CD4-positive, alpha-beta T cell (primary cell): ENCODE data around the gene ADAMTS3. TPM values are rescaled to one million over a fixed set of nuclear protein-coding genes. Genes with fewer than 3 reads are reported as not detected.

Experiments
- ATAC-seq: fragments of 200-7000 bp; cut with Tn5 transposase; one replicate; pipeline ENCODE4 v1.10.0; 2022; ENCODE audit warnings: mild to moderate bottlenecking; ENCODE audit not compliant: poor library complexity
- CTCF ChIA-PET: fragments of 350-600 bp; sonication (Branson Sonifier 250); formaldehyde crosslinking; loops from one replicate; lab custom pipeline; 2021; ENCODE audit warnings: antibody characterized with exemption, inconsistent platforms; lab: Charles Lee
- POLR2A ChIA-PET: fragments of 350-600 bp; sonication (Branson Sonifier 250); formaldehyde crosslinking; loops from one replicate; lab custom pipeline; 2021; ENCODE audit warnings: antibody characterized with exemption, inconsistent platforms; lab: Charles Lee
- DNase-seq, 14 experiments: peaks; one replicate each; pipeline ENCODE4 v3.0.0-alpha.2; 2013 to 2020; ENCODE audit warnings: mixed read lengths in 2 of 14
- H3K27ac ChIP-seq, 2 donors: one replicate each; pipeline versions ENCODE4 v1.5.1 to v1.7.0; 2013; ENCODE audit warnings: low read length in 2 of 2, low read depth in 1 of 2, mild to moderate bottlenecking in 1 of 2
- H3K27me3 ChIP-seq, 2 experiments: 1 replicate in 1 of 2; 2 replicates in 1 of 2; pipeline versions ENCODE4 v1.6.1 to v1.7.0; 2013; ENCODE audit warnings: low read length in 2 of 2, control low read depth in 1 of 2, mild to moderate bottlenecking in 1 of 2, moderate library complexity in 1 of 2; ENCODE audit not compliant: insufficient read depth in 2 of 2, control insufficient read depth in 1 of 2
- H3K36me3 ChIP-seq: one replicate; pipeline ENCODE4 v1.6.1; 2013; ENCODE audit warnings: low read length, control low read depth; ENCODE audit not compliant: insufficient read depth
- H3K4me1 ChIP-seq: one replicate; pipeline ENCODE4 v1.6.1; 2013; ENCODE audit warnings: low read length, control low read depth; ENCODE audit not compliant: insufficient read depth
- H3K4me3 ChIP-seq: one replicate; pipeline ENCODE4 v1.5.1; 2013; ENCODE audit warnings: mild to moderate bottlenecking, low read length, moderate library complexity
- H3K9me3 ChIP-seq, 2 experiments: 1 replicate in 1 of 2; 2 replicates in 1 of 2; pipeline versions ENCODE4 v1.6.1 to v1.7.0; 2013; ENCODE audit warnings: low read length in 2 of 2, mild to moderate bottlenecking in 2 of 2, control low read depth in 1 of 2, moderate library complexity in 1 of 2; ENCODE audit not compliant: control insufficient read depth in 1 of 2, insufficient read depth in 1 of 2
- H3K27ac Mint-ChIP-seq: one replicate; pipeline ENCODE4 v1.8.0; 2020; ENCODE audit warnings: mixed read lengths
- H3K27me3 Mint-ChIP-seq: one replicate; pipeline ENCODE4 v1.8.0; 2021; ENCODE audit warnings: mixed read lengths
- H3K36me3 Mint-ChIP-seq: one replicate; pipeline ENCODE4 v1.8.0; 2021; ENCODE audit warnings: low read depth, mixed read lengths
- H3K4me1 Mint-ChIP-seq: one replicate; pipeline ENCODE4 v1.8.0; 2021; ENCODE audit warnings: low read depth, mixed read lengths
- H3K4me3 Mint-ChIP-seq: one replicate; pipeline ENCODE4 v1.8.0; 2020; ENCODE audit warnings: mild to moderate bottlenecking, mixed read lengths
- H3K9me3 Mint-ChIP-seq: one replicate; pipeline ENCODE4 v1.8.0; 2020; ENCODE audit warnings: mixed read lengths
- intact Hi-C, 2 experiments: fragments of 100-400 bp; cut with DNase I in 1 of 2; cut with micrococcal nuclease in 1 of 2; formaldehyde crosslinking; loops; one replicate each; pipeline versions ENCODE4 v1.15.1 to v1.9.0; 2023 to 2025; cut with DNase I, micrococcal nuclease
- total RNA-seq, 174 experiments: library from RNA in 2 of 174; stranded (reverse) in 2 of 174; gene quantifications; one replicate each; pipeline ENCODE4 v1.2.3 and lab custom pipeline; 2021 to 2026
- TF ChIP-seq, protein P1 (sequence below): fragments of 200-600 bp; IDR thresholded peaks from one replicate; pipeline ENCODE4 v1.8.0; 2022; ENCODE audit warnings: antibody characterized with exemption, mild to moderate bottlenecking

Gene ADAMTS3
- total RNA-seq, 2 experiments from 2014 or later = not detected

DNA sequence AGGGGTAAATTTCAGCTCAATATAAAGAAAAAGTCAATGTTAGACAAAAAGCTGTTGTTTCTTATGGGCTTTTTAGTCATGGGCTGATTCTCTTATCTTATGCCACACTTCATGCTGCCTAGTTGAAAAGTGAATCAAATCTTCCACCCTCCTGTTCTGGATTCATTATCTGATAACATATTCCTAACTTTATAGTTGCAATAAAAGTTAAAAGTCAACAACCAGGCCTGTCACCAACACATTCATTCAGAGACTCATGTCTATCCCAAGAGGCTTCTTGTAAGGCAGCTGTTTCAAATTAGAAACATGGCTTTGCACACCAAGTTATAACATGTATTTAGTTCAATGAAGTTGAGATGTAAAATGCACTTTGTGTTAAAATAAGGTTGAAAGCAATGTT is 243.8 kb downstream of the ADAMTS3 start:
- no peak for ATAC-seq
- H3K27ac ChIP-seq = no peak overlapping the region
- H3K36me3 ChIP-seq = no peaks in the 10 kb centered on the region
- H3K27ac Mint-ChIP-seq = no peak overlapping the region
- no peaks in the 10 kb centered on the region for H3K4me1 Mint-ChIP-seq
- peaks cover 22% of the 10 kb centered on the region for H3K27me3 Mint-ChIP-seq
- ChIA-PET POLR2A (no interaction called here), CTCF (no interaction called here)
- no peak overlapping the region for H3K4me3 Mint-ChIP-seq
- DNase-seq = no peak
- H3K4me1 ChIP-seq = no peaks in the 10 kb centered on the region
- no peak overlapping the region for H3K4me3 ChIP-seq
- intact Hi-C loops = loop anchor here in 1 of 2 experiments (10.0 kb wide), 2 partner anchors 1330 to 1810 kb away; no protein-coding TSS in a partner anchor
- H3K9me3 Mint-ChIP-seq = no peaks in the 10 kb centered on the region
- H3K36me3 Mint-ChIP-seq = no peaks in the 10 kb centered on the region
- TF ChIP-seq, protein P1, sequence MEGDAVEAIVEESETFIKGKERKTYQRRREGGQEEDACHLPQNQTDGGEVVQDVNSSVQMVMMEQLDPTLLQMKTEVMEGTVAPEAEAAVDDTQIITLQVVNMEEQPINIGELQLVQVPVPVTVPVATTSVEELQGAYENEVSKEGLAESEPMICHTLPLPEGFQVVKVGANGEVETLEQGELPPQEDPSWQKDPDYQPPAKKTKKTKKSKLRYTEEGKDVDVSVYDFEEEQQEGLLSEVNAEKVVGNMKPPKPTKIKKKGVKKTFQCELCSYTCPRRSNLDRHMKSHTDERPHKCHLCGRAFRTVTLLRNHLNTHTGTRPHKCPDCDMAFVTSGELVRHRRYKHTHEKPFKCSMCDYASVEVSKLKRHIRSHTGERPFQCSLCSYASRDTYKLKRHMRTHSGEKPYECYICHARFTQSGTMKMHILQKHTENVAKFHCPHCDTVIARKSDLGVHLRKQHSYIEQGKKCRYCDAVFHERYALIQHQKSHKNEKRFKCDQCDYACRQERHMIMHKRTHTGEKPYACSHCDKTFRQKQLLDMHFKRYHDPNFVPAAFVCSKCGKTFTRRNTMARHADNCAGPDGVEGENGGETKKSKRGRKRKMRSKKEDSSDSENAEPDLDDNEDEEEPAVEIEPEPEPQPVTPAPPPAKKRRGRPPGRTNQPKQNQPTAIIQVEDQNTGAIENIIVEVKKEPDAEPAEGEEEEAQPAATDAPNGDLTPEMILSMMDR = no peak
- no peaks in the 10 kb centered on the region for H3K9me3 ChIP-seq
- peaks cover 0 to 3% of the 10 kb centered on the region in 2 experiments for H3K27me3 ChIP-seq

DNA sequence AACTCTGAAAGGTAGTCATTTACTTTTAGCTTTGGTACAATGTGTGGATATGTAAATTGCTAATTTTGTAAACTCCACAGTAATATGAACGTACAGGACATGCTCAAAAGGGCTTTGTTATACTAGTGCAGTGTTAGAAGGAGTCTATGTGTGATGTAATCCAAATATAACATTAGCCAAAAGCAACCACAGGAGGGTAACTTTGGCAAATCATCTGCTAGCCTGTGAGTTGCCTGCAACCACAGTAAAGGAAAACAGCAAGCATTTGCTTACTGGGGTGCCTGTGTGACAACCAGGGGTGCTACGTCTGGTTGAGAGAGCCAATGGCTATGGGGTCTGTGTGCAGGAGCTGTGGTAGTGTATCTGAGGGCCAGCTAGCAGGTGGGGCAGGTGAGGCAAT is 245.8 kb downstream of the ADAMTS3 start:
- peaks cover 7% of the 10 kb centered on the region for H3K4me1 Mint-ChIP-seq
- H3K36me3 Mint-ChIP-seq = no peaks in the 10 kb centered on the region
- Histone ChIP-seq H3K4me1 (no peaks in the 10 kb centered on the region), H3K4me3 (no peak overlapping the region), H3K36me3 (no peaks in the 10 kb centered on the region), H3K9me3 (no peaks in the 10 kb centered on the region), H3K27ac (no peak overlapping the region), H3K27me3 (peaks cover 0 to 3% of the 10 kb centered on the region in 2 experiments)
- TF ChIP-seq, protein P1 = no peak
- H3K9me3 Mint-ChIP-seq = no peaks in the 10 kb centered on the region
- H3K4me3 Mint-ChIP-seq = no peak overlapping the region
- ChIA-PET POLR2A (no interaction called here), CTCF (no interaction called here)
- ATAC-seq = no peak
- no peak overlapping the region for H3K27ac Mint-ChIP-seq
- peaks cover 24% of the 10 kb centered on the region for H3K27me3 Mint-ChIP-seq
- intact Hi-C loops = loop anchor here in 1 of 2 experiments (10.0 kb wide), 2 partner anchors 1332 to 1812 kb away; no protein-coding TSS in a partner anchor
- no peak for DNase-seq

DNA sequence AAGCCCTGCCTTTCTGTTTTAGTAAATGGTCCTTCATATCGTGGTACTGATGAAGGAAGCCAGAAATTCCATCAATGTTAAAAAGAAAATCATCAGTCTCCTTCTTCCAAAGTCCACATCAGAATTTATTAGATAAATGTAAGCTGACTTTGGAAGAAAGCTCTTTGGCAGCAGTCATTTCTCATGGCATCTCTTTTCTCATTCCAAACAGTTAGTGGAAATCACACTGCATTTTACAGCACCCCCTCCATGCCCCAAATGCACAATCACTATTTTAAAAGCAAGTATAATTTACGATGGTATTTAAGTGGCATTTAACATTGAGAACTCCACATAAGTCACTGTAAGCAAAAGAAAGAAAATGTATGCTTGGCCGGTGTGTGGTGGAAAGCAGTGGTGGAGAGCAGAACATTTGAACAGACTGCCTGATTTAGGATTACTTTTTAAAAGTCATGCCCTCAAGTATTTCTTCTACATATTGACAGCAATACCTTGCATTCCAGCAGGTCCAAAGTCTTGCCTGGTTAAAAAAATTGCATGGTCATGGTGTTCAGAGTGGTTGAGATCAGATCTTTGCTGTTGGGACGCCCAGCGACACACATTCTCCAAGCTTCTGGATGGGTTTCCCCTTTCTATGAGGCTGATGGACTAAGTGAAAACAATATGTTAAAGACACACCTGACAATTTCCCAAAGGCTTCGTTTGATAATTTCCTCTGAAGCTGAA is 248.6 kb downstream of the ADAMTS3 start:
- DNase-seq (no peak), ATAC-seq (no peak)
- ChIA-PET CTCF (no interaction called here), POLR2A (no interaction called here)
- Histone ChIP-seq H3K4me3 (no peak overlapping the region), H3K27ac (no peak overlapping the region), H3K4me1 (no peaks in the 10 kb centered on the region), H3K9me3 (no peaks in the 10 kb centered on the region), H3K36me3 (no peaks in the 10 kb centered on the region), H3K27me3 (peaks cover 0 to 3% of the 10 kb centered on the region in 2 experiments)
- no peak overlapping the region for H3K4me3 Mint-ChIP-seq
- peaks cover 27% of the 10 kb centered on the region for H3K27me3 Mint-ChIP-seq
- peaks cover 7% of the 10 kb centered on the region for H3K4me1 Mint-ChIP-seq
- TF ChIP-seq, protein P1 = no peak
- H3K9me3 Mint-ChIP-seq = no peaks in the 10 kb centered on the region
- intact Hi-C loops = loop anchor here in 1 of 2 experiments (10.0 kb wide), 2 partner anchors 1334 to 1814 kb away; no protein-coding TSS in a partner anchor
- H3K27ac Mint-ChIP-seq = no peak overlapping the region
- no peaks in the 10 kb centered on the region for H3K36me3 Mint-ChIP-seq
